GM12873 (cell line): ENCODE results near the gene SVOP.

Experiments
- TF ChIP-seq, protein P1 (sequence below): IDR thresholded peaks from 2 replicates; pipeline ENCODE4 v1.5.1; 2012; ENCODE audit warnings: low read depth, mild to moderate bottlenecking, moderate library complexity, low read length, control low read depth; ENCODE audit not compliant: insufficient read depth; ENCODE audit errors: missing control alignments

The SVOP gene

DNA sequence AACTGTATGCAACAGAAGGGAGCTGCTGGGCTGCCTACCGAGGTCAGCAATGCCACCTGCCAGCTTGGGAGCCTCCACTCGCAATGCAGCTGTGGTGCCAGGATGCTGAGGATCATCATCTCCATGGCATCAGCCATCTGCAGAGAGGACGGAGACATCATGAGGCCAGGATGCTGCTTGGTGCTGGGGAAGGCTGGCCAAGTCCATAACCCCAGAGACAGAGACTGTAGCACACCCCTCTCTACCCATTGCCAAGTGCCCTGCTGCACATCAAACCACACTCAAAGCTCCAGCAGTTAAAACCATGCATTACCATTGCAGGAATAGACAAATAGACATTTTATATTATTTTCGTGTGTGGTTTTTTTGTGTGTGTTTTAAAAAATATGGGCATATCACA lies 43.5 kb downstream of the SVOP start:
- TF ChIP-seq, protein P1, sequence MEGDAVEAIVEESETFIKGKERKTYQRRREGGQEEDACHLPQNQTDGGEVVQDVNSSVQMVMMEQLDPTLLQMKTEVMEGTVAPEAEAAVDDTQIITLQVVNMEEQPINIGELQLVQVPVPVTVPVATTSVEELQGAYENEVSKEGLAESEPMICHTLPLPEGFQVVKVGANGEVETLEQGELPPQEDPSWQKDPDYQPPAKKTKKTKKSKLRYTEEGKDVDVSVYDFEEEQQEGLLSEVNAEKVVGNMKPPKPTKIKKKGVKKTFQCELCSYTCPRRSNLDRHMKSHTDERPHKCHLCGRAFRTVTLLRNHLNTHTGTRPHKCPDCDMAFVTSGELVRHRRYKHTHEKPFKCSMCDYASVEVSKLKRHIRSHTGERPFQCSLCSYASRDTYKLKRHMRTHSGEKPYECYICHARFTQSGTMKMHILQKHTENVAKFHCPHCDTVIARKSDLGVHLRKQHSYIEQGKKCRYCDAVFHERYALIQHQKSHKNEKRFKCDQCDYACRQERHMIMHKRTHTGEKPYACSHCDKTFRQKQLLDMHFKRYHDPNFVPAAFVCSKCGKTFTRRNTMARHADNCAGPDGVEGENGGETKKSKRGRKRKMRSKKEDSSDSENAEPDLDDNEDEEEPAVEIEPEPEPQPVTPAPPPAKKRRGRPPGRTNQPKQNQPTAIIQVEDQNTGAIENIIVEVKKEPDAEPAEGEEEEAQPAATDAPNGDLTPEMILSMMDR, result no peak

DNA sequence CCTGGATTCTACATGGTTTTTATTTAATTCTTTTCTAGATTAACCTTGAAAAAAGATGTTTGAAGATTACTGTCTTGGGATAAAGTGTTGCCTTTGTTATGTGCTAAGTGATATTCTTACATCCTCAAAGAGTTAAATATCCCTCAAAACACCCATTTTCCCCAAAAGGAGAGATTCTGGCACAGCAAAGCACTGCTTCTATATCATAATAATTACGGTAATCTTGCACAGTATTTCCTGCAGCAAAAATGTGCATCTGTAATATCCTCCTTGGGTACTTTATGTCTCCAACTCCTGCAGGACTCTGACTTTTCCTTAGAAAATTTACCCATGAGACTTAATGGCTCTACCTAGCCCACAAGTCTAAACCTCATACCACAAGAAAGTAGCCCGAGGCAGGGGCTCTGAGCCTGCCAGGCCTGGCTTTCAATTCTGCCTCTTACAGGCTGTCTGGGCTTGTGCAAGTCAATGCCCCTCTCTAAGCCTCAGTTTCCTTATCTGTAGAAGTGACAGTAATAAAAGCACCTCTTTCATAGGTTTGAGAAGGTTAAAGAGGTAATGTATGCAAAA lies 45.8 kb downstream of the SVOP start:
- TF ChIP-seq, protein P1, result no peak

DNA sequence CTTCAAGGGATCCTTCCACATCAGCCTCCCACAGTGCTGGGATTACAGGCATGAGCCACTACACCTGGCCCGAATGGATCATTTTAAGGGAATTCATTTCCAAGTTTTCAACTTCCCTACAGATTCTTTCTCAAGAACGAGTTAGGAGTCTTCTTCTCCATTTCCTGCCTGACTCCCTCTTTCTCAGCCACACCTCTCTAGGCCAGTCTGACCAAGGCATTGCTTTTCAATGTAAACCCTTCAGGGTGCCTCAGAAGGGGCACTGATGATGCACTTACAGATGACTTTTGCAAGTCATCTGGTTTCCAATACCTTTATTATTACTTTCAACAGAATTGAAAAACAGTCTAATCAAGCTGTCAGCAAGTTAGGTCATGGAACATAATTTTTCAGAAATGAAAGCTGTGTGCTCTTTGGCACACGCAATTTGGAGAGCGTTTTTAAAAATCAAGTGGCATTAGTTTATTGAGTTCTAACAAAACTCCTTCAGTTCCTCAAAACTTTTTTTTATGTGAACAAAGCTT lies 47.2 kb downstream of the SVOP start:
- TF ChIP-seq, protein P1, result no peak

DNA sequence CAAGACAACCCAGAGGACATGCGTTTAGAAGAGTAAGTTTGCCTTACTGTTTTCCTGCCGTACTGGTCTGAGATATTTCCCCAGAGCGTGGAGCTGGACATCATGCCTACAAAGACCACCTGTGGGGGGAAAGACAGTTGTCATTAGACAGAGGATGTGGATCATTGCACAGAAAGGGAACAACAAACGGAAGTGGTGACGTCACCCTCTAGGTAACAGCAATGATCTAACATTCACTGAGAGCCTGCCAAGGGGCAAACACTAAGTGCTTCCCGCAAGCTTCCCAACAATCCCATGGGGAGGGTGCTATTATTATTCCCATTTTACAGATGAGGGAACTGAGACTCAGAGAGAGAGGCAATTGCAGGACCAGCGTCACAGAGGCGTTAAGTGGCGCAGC lies 48.5 kb downstream of the SVOP start:
- TF ChIP-seq, protein P1, result no peak

DNA sequence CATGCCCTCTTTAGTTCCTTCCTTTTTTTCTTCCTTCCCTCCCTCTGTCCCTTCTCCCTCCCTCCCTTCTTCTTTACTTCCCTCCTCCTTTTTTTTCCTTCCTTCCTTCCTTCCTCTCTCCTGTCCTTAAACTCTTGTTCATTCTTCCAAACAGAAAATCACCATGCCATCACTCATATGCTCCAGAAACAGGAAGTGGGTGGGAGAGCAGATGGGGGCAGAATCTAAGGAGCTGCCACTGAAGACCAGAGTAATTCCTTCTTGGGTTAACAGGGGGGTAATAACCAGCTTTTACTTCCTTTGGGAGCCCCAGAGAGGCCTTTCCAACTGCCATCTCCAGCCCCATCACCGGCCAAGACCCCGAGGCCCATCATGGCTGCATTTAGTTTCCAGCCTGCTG lies 51.2 kb downstream of the SVOP start:
- TF ChIP-seq, protein P1, result no peak

DNA sequence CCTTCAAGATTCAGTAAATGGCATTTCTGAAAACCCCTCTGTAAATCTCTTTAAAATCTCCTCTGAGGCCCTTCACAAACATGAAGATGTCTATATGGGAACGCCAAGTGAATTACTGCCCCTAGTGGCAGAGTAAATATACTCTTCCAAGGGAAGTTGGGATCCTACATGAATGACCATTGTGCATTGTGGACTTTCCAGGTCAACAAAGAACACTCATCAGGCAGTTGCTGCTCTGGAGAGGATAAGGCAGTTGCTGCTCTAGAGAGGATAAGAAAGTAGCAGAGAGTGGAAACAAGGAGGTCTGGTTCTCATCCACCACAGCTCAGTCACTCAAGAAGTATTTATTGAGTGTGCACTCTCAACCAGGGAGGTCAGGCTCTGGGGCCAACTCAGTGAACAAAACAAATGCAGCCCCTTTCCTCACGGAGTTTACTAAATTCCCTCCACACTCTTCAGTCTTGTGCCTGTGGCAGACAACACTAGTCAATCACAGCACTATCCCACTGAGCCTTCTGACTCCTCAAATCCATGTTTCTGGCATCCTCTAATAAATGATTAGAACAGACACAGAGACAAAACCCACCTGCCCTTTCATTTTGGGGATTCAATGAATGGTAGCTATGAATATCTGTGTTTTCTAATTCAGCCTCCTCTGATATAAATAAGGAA lies 52.9 kb downstream of the SVOP start:
- TF ChIP-seq, protein P1, result peak; percentile 57

DNA sequence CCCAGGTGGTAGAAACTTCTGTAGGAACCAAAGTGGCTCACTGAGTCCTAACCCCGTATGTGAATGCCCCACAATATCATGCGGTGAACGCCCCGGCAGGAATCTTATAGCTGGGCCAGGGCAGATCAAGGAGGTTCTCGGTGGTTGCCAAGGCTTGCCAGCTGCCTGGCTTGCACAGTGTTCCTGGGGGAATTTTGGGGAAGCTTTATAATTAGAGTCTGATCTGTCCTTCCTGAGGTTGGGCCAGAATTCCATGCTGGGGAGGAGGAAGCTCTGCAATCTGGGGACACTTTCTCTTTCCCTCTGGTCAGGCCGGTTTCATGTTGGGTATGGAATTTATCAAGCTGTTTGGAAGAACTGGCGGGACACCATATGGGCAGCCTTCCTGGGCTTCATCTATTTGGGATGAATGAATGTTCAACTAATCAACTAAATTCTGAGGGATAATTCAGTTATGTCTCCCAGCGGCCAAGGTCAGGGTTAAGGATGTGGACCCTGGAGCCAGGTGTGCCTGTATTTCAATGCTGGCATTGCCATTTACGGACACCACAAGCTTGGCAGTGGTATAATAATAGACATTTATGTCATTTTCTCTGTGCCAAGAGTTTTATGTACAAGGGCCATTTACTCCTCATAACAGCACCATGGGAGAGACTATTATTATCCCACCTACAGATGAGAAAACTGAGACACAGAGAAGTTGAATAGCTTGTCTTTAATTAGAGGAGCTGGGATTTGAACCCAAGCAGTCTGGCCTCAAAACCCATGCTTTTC lies 54.3 kb downstream of the SVOP start:
- TF ChIP-seq, protein P1, result no peak
